Gastroesophageal sphincter (tissue), 4 donors: ENCODE measurements around the gene HLA-DRA. TPM values are rescaled to one million over a fixed set of nuclear protein-coding genes. Genes with fewer than 3 reads are reported as not detected.

Experiments used
- ATAC-seq: fragments of 150-250 bp; one replicate; pipeline ENCODE4 v1.9.1; 2016; ENCODE audit warnings: mild to moderate bottlenecking, moderate library complexity
- H3K27ac ChIP-seq, 4 donors: fragments of 200-600 bp; sonication (generic) in 3 of 4; 1 replicate in 3 of 4; 2 replicates in 1 of 4; pipeline ENCODE4 v1.5.1; 2016 to 2019
- H3K27me3 ChIP-seq: fragments of 200-600 bp; sonication (generic); one replicate; pipeline ENCODE4 v1.5.1; 2019
- H3K36me3 ChIP-seq, 2 donors: fragments of 200-600 bp; sonication (generic); one replicate each; pipeline ENCODE4 v1.5.1; 2019; ENCODE audit warnings: control low read depth in 1 of 2
- H3K4me1 ChIP-seq, 3 donors: fragments of 200-600 bp; sonication (generic); 1 replicate in 2 of 3; 2 replicates in 1 of 3; pipeline ENCODE4 v1.5.1; 2016 to 2019; ENCODE audit warnings: control low read depth in 2 of 3
- H3K4me3 ChIP-seq, 2 donors: fragments of 200-600 bp; sonication (generic); one replicate each; pipeline ENCODE4 v1.5.1; 2019; ENCODE audit warnings: mild to moderate bottlenecking in 1 of 2, moderate library complexity in 1 of 2
- H3K9me3 ChIP-seq, 3 donors: fragments of 200-600 bp; sonication (generic); one replicate each; pipeline ENCODE4 v1.5.1; 2017 to 2019; ENCODE audit warnings: control low read depth in 2 of 3
- CTCF ChIP-seq, 4 experiments: fragments of 200-600 bp in 2 of 4; fragments of 450-650 bp in 2 of 4; sonication (generic) in 1 of 4; IDR thresholded peaks; one replicate each; pipeline ENCODE4 v1.5.1; 2017 to 2019; ENCODE audit warnings: antibody characterized with exemption in 4 of 4, mild to moderate bottlenecking in 2 of 4, moderate library complexity in 2 of 4
- EP300 ChIP-seq: sonication (generic); formaldehyde crosslinking; IDR thresholded peaks from one replicate; pipeline ENCODE4 v1.6.1; 2017; ENCODE audit warnings: antibody characterized with exemption, mild to moderate bottlenecking
- POLR2A ChIP-seq, 2 donors: fragments of 450-650 bp; IDR thresholded peaks; one replicate each; pipeline ENCODE4 v1.6.1; 2017; ENCODE audit warnings: antibody characterized with exemption in 2 of 2, mild to moderate bottlenecking in 2 of 2, moderate library complexity in 1 of 2
- POLR2AphosphoS5 ChIP-seq: sonication (generic); formaldehyde crosslinking; IDR thresholded peaks from one replicate; pipeline ENCODE4 v1.6.1; 2017; ENCODE audit warnings: antibody characterized with exemption
- WGBS, 2 donors: methylation state at CpG; one replicate each; pipeline ENCODE4 v1.1.5; 2018; ENCODE audit warnings: low coverage in 1 of 2; 5-methylcytosine and 5-hydroxymethylcytosine counted together
- total RNA-seq, 4 donors: library from RNA; depleted of rRNA; stranded (reverse); fragments of >200 nt; gene quantifications; one replicate each; pipeline ENCODE4 v1.1.0, GENCODE V29; 2016

Gene HLA-DRA
- total RNA-seq, 4 donors from 2014 or later = 43.6 to 285 (median 108) TPM

GRCh38 chr6:32436186-32436585, 3.5 kb upstream of the HLA-DRA start:
- Histone ChIP-seq H3K9me3 (no peaks in the 10 kb centered on the region), H3K36me3 (no peaks in the 10 kb centered on the region), H3K4me1 (no peaks in the 10 kb centered on the region), H3K27ac (no peak overlapping the region), H3K27me3 (peaks cover 18% of the 10 kb centered on the region), H3K4me3 (no peak overlapping the region)
- WGBS, 2 donors = 55 to 60% methylated on average over 4 of the region's 4 CpGs
- no peak for TF ChIP-seq POLR2A (IDR thresholded peaks at IDR 0.05)
- no peak for TF ChIP-seq CTCF (IDR thresholded peaks at IDR 0.05)
- no peak for TF ChIP-seq POLR2AphosphoS5
- no peak for TF ChIP-seq EP300
- ATAC-seq = no peak

- Histone ChIP-seq H3K27me3 (peaks cover 15% of the 10 kb centered on the region), H3K4me3 (no peak overlapping the region), H3K27ac (peak overlapping the region; percentile 31 to 53 (median 41)), H3K36me3 (no peaks in the 10 kb centered on the region), H3K9me3 (no peaks in the 10 kb centered on the region), H3K4me1 (no peaks in the 10 kb centered on the region)
- peak; percentile 74 for ATAC-seq
- WGBS, 2 donors = 48 to 70% methylated on average over 2 of the region's 2 CpGs
- TF ChIP-seq EP300 = no peak
- no peak for TF ChIP-seq POLR2A (IDR thresholded peaks at IDR 0.05)
- no peak for TF ChIP-seq CTCF (IDR thresholded peaks at IDR 0.05)
- no peak for TF ChIP-seq POLR2AphosphoS5
Measured at GRCh38 chr6:32436995-32437836, 2.5 kb upstream of the HLA-DRA start.

- 60 to 100% methylated on average over 1 of the region's 1 CpG for WGBS, 2 donors
- no peaks in the 10 kb centered on the region for H3K4me1 ChIP-seq
- ATAC-seq = no peak
- H3K27ac ChIP-seq = peak overlapping the region in 3 of 4 donors; percentile 7 to 51 (median 34)
- no peaks in the 10 kb centered on the region for H3K36me3 ChIP-seq
- H3K4me3 ChIP-seq = no peak overlapping the region
- H3K9me3 ChIP-seq = no peaks in the 10 kb centered on the region
- H3K27me3 ChIP-seq = peaks cover 22% of the 10 kb centered on the region
- TF ChIP-seq POLR2AphosphoS5 = no peak
- TF ChIP-seq CTCF (IDR thresholded peaks at IDR 0.05) = no peak
- TF ChIP-seq EP300 = no peak
- TF ChIP-seq POLR2A (IDR thresholded peaks at IDR 0.05) = no peak
Measured at GRCh38 chr6:32439139-32439538, 548 bp upstream of the HLA-DRA start.

- WGBS, 2 donors = 47 to 89% methylated on average over 3 of the region's 7 CpGs
- no peak for ATAC-seq
Measured at GRCh38 chr6:32442243-32442667, 2.6 kb downstream of the HLA-DRA start.

GRCh38 chr6:32442977-32443552, 3.4 kb downstream of the HLA-DRA start:
- Histone ChIP-seq H3K4me1 (no peaks in the 10 kb centered on the region), H3K36me3 (no peaks in the 10 kb centered on the region), H3K9me3 (no peaks in the 10 kb centered on the region), H3K27me3 (peaks cover 22% of the 10 kb centered on the region), H3K27ac (no peak overlapping the region), H3K4me3 (no peak overlapping the region)
- 67 to 69% methylated on average over 5 to 7 of the region's 8 CpGs for WGBS, 2 donors
- TF ChIP-seq POLR2AphosphoS5 (no peak), POLR2A (IDR thresholded peaks at IDR 0.05) (no peak), EP300 (no peak), CTCF (IDR thresholded peaks at IDR 0.05) (no peak)
- ATAC-seq = no peak

More at GRCh38 chr6:32442243-32442667, 2.6 kb downstream of the HLA-DRA start:
- Histone ChIP-seq H3K4me1 (no peaks in the 10 kb centered on the region), H3K36me3 (no peaks in the 10 kb centered on the region), H3K9me3 (no peaks in the 10 kb centered on the region), H3K27ac (no peak overlapping the region), H3K27me3 (peaks cover 22% of the 10 kb centered on the region), H3K4me3 (no peak overlapping the region)
- TF ChIP-seq POLR2AphosphoS5 (no peak), POLR2A (IDR thresholded peaks at IDR 0.05) (no peak), EP300 (no peak)
